Subcutaneous abdominal adipose tissue (tissue), 5 donors: Measurements from ENCODE around the gene PHYH.

Experiments
- H3K27ac ChIP-seq: one replicate; pipeline ENCODE4 v1.7.0; 2013; ENCODE audit warnings: low read depth, mild to moderate bottlenecking, inconsistent platforms, low read length, moderate library complexity
- H3K27me3 ChIP-seq, 5 donors: one replicate each; pipeline ENCODE4 v1.7.0; 2013; ENCODE audit warnings: low read length in 5 of 5, inconsistent platforms in 1 of 5; ENCODE audit not compliant: control insufficient read depth in 5 of 5, insufficient read depth in 4 of 5
- H3K36me3 ChIP-seq, 5 donors: one replicate each; pipeline ENCODE4 v1.7.0; 2013; ENCODE audit warnings: low read length in 5 of 5; ENCODE audit not compliant: control insufficient read depth in 5 of 5, insufficient read depth in 5 of 5
- H3K4me1 ChIP-seq, 5 donors: one replicate each; pipeline ENCODE4 v1.7.0; 2013; ENCODE audit warnings: low read length in 5 of 5, mild to moderate bottlenecking in 3 of 5, moderate library complexity in 1 of 5; ENCODE audit not compliant: control insufficient read depth in 5 of 5, insufficient read depth in 5 of 5
- H3K4me3 ChIP-seq, 5 donors: one replicate each; pipeline ENCODE4 v1.7.0; 2013; ENCODE audit warnings: low read length in 5 of 5, low read depth in 1 of 5
- H3K9ac ChIP-seq, 5 donors: one replicate each; pipeline ENCODE4 v1.7.0; 2013; ENCODE audit warnings: low read length in 5 of 5, mild to moderate bottlenecking in 4 of 5, moderate library complexity in 3 of 5
- H3K9me3 ChIP-seq, 5 donors: one replicate each; pipeline ENCODE4 v1.7.0; 2013; ENCODE audit warnings: low read length in 5 of 5; ENCODE audit not compliant: control insufficient read depth in 5 of 5
- donor health status: healthy.
- donor health status: healthy.
- donor health status: healthy.
- donor health status: healthy.
- donor health status: healthy.

The PHYH gene

GRCh38 chr10:13234172-13234571 is 65.7 kb downstream of the PHYH start, which contains the start of gene UCMA:
Gene UCMA (minus strand): TSS chr10:13234374. CDS start chr10:13234258, 116 bp downstream.
- Histone ChIP-seq H3K4me1 (no peaks in the 10 kb centered on the region), H3K4me3 (no peak within 1 kb of the TSS), H3K36me3 (no peaks in the 10 kb centered on the region), H3K9me3 (no peaks in the 10 kb centered on the region), H3K9ac (no peak within 1 kb of the TSS), H3K27ac (no peak within 1 kb of the TSS), H3K27me3 (peaks cover 3 to 18% (median 12%) of the 10 kb centered on the region in 5 donors)

GRCh38 chr10:13233358-13233757 is 66.5 kb downstream of the PHYH start:
- Histone ChIP-seq H3K4me3 (no peak overlapping the region), H3K36me3 (no peaks in the 10 kb centered on the region), H3K9me3 (no peaks in the 10 kb centered on the region), H3K4me1 (no peaks in the 10 kb centered on the region), H3K27ac (no peak overlapping the region), H3K27me3 (peaks cover 3 to 18% (median 12%) of the 10 kb centered on the region in 5 donors), H3K9ac (no peak overlapping the region)

DNA sequence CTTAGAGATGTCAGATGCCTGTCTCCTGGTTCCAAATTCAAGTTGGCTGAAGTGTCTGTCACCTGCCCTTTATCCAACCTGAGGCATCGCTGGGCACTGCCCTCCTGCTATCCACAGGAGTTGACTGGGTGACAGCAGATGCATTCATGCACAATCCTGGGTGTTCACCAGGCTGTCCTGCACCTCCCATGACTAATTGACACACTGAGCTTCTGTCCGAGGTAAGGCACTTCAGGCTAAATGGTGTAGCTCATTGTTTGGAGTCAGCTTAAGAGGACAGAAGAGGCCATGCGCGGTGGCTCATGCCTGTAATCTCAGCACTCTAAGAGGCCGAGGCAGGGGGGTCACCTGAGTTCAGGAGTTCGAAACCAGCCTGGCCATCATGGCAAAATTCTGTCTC is 68.1 kb downstream of the PHYH start:
- no peak overlapping the region for H3K4me3 ChIP-seq
- no peak overlapping the region for H3K27ac ChIP-seq
- no peaks in the 10 kb centered on the region for H3K4me1 ChIP-seq
- peaks cover 3 to 18% (median 12%) of the 10 kb centered on the region in 5 donors for H3K27me3 ChIP-seq
- no peak overlapping the region for H3K9ac ChIP-seq
- H3K36me3 ChIP-seq: no peaks in the 10 kb centered on the region
- H3K9me3 ChIP-seq: no peaks in the 10 kb centered on the region

GRCh38 chr10:13231190-13231589 is 68.7 kb downstream of the PHYH start:
- H3K36me3 ChIP-seq: no peaks in the 10 kb centered on the region
- H3K9me3 ChIP-seq: no peaks in the 10 kb centered on the region
- no peaks in the 10 kb centered on the region for H3K4me1 ChIP-seq
- no peak overlapping the region for H3K27ac ChIP-seq
- no peak overlapping the region for H3K4me3 ChIP-seq
- no peak overlapping the region for H3K9ac ChIP-seq
- peaks cover 3 to 18% (median 12%) of the 10 kb centered on the region in 5 donors for H3K27me3 ChIP-seq
